Neural progenitor cell (in vitro differentiated cells): ENCODE results near the gene NOX3. TPM values are rescaled to one million over a fixed set of nuclear protein-coding genes. Genes with fewer than 3 reads are reported as not detected.

Experiments
- DNase-seq: peaks from one replicate; pipeline ENCODE4 v3.0.0-alpha.2; 2016; ENCODE audit warnings: low spot score
- H2AFZ ChIP-seq: fragments of 200-600 bp; sonication (generic); replicated peaks from 2 replicates; pipeline ENCODE4 v1.6.1; 2016; ENCODE audit warnings: antibody characterized with exemption
- H3F3A ChIP-seq: fragments of 200-600 bp; sonication (generic); 2 replicates; pipeline ENCODE4 v1.6.1; 2016; ENCODE audit warnings: antibody characterized with exemption, low read depth
- H3K27ac ChIP-seq: fragments of 200-600 bp; sonication (generic); 2 replicates; pipeline ENCODE4 v1.5.1; 2016; ENCODE audit warnings: mild to moderate bottlenecking
- H3K27me3 ChIP-seq: fragments of 200-600 bp; sonication (generic); 2 replicates; pipeline ENCODE4 v1.6.1; 2016; ENCODE audit warnings: mild to moderate bottlenecking, moderate library complexity
- H3K36me3 ChIP-seq: fragments of 200-600 bp; sonication (generic); 2 replicates; pipeline ENCODE4 v1.5.1; 2016
- H3K4me1 ChIP-seq: fragments of 200-600 bp; sonication (generic); 2 replicates; pipeline ENCODE4 v1.6.1; 2016; ENCODE audit warnings: mixed run types
- H3K4me2 ChIP-seq: fragments of 200-600 bp; sonication (generic); 2 replicates; pipeline ENCODE4 v1.6.1; 2016
- H3K4me3 ChIP-seq: fragments of 200-600 bp; sonication (generic); 2 replicates; pipeline ENCODE4 v1.5.1; 2016
- H3K79me2 ChIP-seq: fragments of 200-600 bp; sonication (generic); 2 replicates; pipeline ENCODE4 v1.6.1; 2016; ENCODE audit warnings: low read depth
- H3K9ac ChIP-seq: fragments of 200-600 bp; sonication (generic); 2 replicates; pipeline ENCODE4 v1.6.1; 2016
- H3K9me3 ChIP-seq: fragments of 200-600 bp; sonication (generic); 2 replicates; pipeline ENCODE4 v1.5.1; 2016; ENCODE audit warnings: low read depth
- H4K20me1 ChIP-seq: fragments of 200-600 bp; sonication (generic); 2 replicates; pipeline ENCODE4 v1.6.1; 2016; ENCODE audit warnings: low read depth
- H3K27ac Mint-ChIP-seq: 3 replicates; pipeline ENCODE4 v1.8.0; 2021; ENCODE audit warnings: mixed read lengths
- H3K27me3 Mint-ChIP-seq: 2 replicates; pipeline ENCODE4 v1.8.0; 2022; ENCODE audit warnings: low read depth, mild to moderate bottlenecking, inconsistent platforms, moderate library complexity, mixed read lengths; ENCODE audit not compliant: insufficient read depth
- H3K36me3 Mint-ChIP-seq: 3 replicates; pipeline ENCODE4 v1.8.0; 2021; ENCODE audit warnings: mixed read lengths
- H3K4me1 Mint-ChIP-seq: 3 replicates; pipeline ENCODE4 v1.8.0; 2021; ENCODE audit warnings: mixed read lengths
- H3K4me3 Mint-ChIP-seq: 3 replicates; pipeline ENCODE4 v1.8.0; 2021; ENCODE audit warnings: mild to moderate bottlenecking, moderate library complexity, mixed read lengths
- H3K9me3 Mint-ChIP-seq: 3 replicates; pipeline ENCODE4 v1.8.0; 2020; ENCODE audit warnings: mixed read lengths
- CTCF ChIP-seq: fragments of 200-600 bp; sonication (generic); IDR thresholded peaks from 2 replicates; pipeline ENCODE4 v1.5.1; 2017; ENCODE audit warnings: antibody characterized with exemption, mild to moderate bottlenecking
- EZH2 ChIP-seq: fragments of 200-600 bp; sonication (generic); IDR thresholded peaks from 2 replicates; pipeline ENCODE4 v1.6.1; 2017; ENCODE audit warnings: antibody characterized with exemption, mild to moderate bottlenecking, moderate library complexity
- EZH2phosphoT487 ChIP-seq: fragments of 200-600 bp; sonication (generic); IDR thresholded peaks from 2 replicates; pipeline ENCODE4 v1.6.1; 2017; ENCODE audit warnings: antibody characterized with exemption
- total RNA-seq: library from RNA; depleted of rRNA; stranded (reverse); fragments of >200 nt; gene quantifications from 2 replicates; pipeline ENCODE4 v1.2.3, GENCODE V29; 2015; ENCODE audit warnings: low replicate concordance

The NOX3 gene
- total RNA-seq, 1 donor from 2014 or later: not detected

GRCh38 chr6:155409391-155409790, 46.2 kb downstream of the NOX3 start:
- no peak overlapping the region for H3K9ac ChIP-seq
- H3K9me3 Mint-ChIP-seq: peaks cover 5% of the 10 kb centered on the region
- no peaks in the 10 kb centered on the region for H4K20me1 ChIP-seq
- no peaks in the 10 kb centered on the region for H3K27me3 ChIP-seq
- H3K4me1 Mint-ChIP-seq: peaks cover 29% of the 10 kb centered on the region
- DNase-seq: no peak
- no peak overlapping the region for H3K4me2 ChIP-seq
- H3K27ac Mint-ChIP-seq: no peak overlapping the region
- no peak overlapping the region for H3K4me3 Mint-ChIP-seq
- no peaks in the 10 kb centered on the region for H3F3A ChIP-seq
- H3K4me1 ChIP-seq: peaks cover 32% of the 10 kb centered on the region
- TF ChIP-seq EZH2phosphoT487: no peak
- TF ChIP-seq CTCF: no peak
- no peak for TF ChIP-seq EZH2
- H3K27me3 Mint-ChIP-seq: peaks cover 19% of the 10 kb centered on the region
- H3K27ac ChIP-seq: no peak overlapping the region
- no peaks in the 10 kb centered on the region for H3K36me3 Mint-ChIP-seq
- no peak overlapping the region for H2AFZ ChIP-seq
- H3K36me3 ChIP-seq: no peaks in the 10 kb centered on the region
- H3K4me3 ChIP-seq: no peak overlapping the region
- no peaks in the 10 kb centered on the region for H3K79me2 ChIP-seq
- H3K9me3 ChIP-seq: no peaks in the 10 kb centered on the region

- no peaks in the 10 kb centered on the region for H3K9me3 ChIP-seq
- H3K4me3 ChIP-seq: no peak overlapping the region
- no peaks in the 10 kb centered on the region for H3K36me3 ChIP-seq
- Mint-ChIP-seq H3K4me3 (no peak overlapping the region), H3K4me1 (peaks cover 29% of the 10 kb centered on the region), H3K9me3 (peaks cover 5% of the 10 kb centered on the region), H3K27ac (no peak overlapping the region), H3K27me3 (peaks cover 21% of the 10 kb centered on the region), H3K36me3 (no peaks in the 10 kb centered on the region)
- TF ChIP-seq EZH2phosphoT487: no peak
- peaks cover 30% of the 10 kb centered on the region for H3K4me1 ChIP-seq
- DNase-seq: no peak
- H3K79me2 ChIP-seq: no peaks in the 10 kb centered on the region
- no peak overlapping the region for H2AFZ ChIP-seq
- H3K4me2 ChIP-seq: no peak overlapping the region
- H3F3A ChIP-seq: no peaks in the 10 kb centered on the region
- no peak overlapping the region for H3K9ac ChIP-seq
- no peak overlapping the region for H3K27ac ChIP-seq
- no peaks in the 10 kb centered on the region for H3K27me3 ChIP-seq
- H4K20me1 ChIP-seq: no peaks in the 10 kb centered on the region
Observed at GRCh38 chr6:155408981-155409380, 46.7 kb downstream of the NOX3 start.

- H3K9ac ChIP-seq: no peak overlapping the region
- H3K27ac ChIP-seq: no peak overlapping the region
- DNase-seq: no peak
- no peaks in the 10 kb centered on the region for H4K20me1 ChIP-seq
- Mint-ChIP-seq H3K9me3 (peaks cover 5% of the 10 kb centered on the region), H3K4me3 (no peak overlapping the region), H3K36me3 (no peaks in the 10 kb centered on the region), H3K4me1 (peaks cover 29% of the 10 kb centered on the region), H3K27ac (peak overlapping the region; percentile 68), H3K27me3 (peaks cover 21% of the 10 kb centered on the region)
- no peaks in the 10 kb centered on the region for H3K9me3 ChIP-seq
- H3K4me3 ChIP-seq: no peak overlapping the region
- peaks cover 23% of the 10 kb centered on the region for H3K4me1 ChIP-seq
- TF ChIP-seq EZH2phosphoT487 (no peak), CTCF (no peak), EZH2 (no peak)
- H3K27me3 ChIP-seq: no peaks in the 10 kb centered on the region
- no peak overlapping the region for H3K4me2 ChIP-seq
- H2AFZ ChIP-seq: no peak overlapping the region
- no peaks in the 10 kb centered on the region for H3F3A ChIP-seq
- no peaks in the 10 kb centered on the region for H3K36me3 ChIP-seq
- H3K79me2 ChIP-seq: no peaks in the 10 kb centered on the region
Observed at GRCh38 chr6:155408231-155408630, 47.4 kb downstream of the NOX3 start.

- no peak overlapping the region for H3K27ac Mint-ChIP-seq
- peaks cover 19% of the 10 kb centered on the region for H3K27me3 Mint-ChIP-seq
- H3K4me1 ChIP-seq: peaks cover 32% of the 10 kb centered on the region
- no peaks in the 10 kb centered on the region for H3K9me3 ChIP-seq
- DNase-seq: no peak
- no peak overlapping the region for H3K4me3 Mint-ChIP-seq
- H2AFZ ChIP-seq: no peak overlapping the region
- no peaks in the 10 kb centered on the region for H3F3A ChIP-seq
- no peaks in the 10 kb centered on the region for H3K36me3 Mint-ChIP-seq
- H3K9ac ChIP-seq: no peak overlapping the region
- peak; percentile 9 for TF ChIP-seq CTCF
- TF ChIP-seq EZH2phosphoT487: no peak
- no peak for TF ChIP-seq EZH2
- H4K20me1 ChIP-seq: no peaks in the 10 kb centered on the region
- H3K27ac ChIP-seq: no peak overlapping the region
- H3K27me3 ChIP-seq: no peaks in the 10 kb centered on the region
- H3K79me2 ChIP-seq: no peaks in the 10 kb centered on the region
- peaks cover 23% of the 10 kb centered on the region for H3K4me1 Mint-ChIP-seq
- no peak overlapping the region for H3K4me2 ChIP-seq
- H3K9me3 Mint-ChIP-seq: peaks cover 5% of the 10 kb centered on the region
- H3K36me3 ChIP-seq: no peaks in the 10 kb centered on the region
- no peak overlapping the region for H3K4me3 ChIP-seq
Observed at GRCh38 chr6:155406801-155407200, 48.8 kb downstream of the NOX3 start.
